ENCODE measurements around the gene GRM8.

GRM8 gene

GRCh38 chr7:126485791-126486190 is 767.0 kb downstream of the GRM8 start:
- Histone ChIP-seq H2AFZ (ENCODE audit: low read depth, low read length) (no peak overlapping the region), H3K9ac (ENCODE audit: low read depth, low read length) (no peak overlapping the region), H3K27me3 (ENCODE audit: insufficient read depth, low read length, poor library complexity) (no peaks in the 10 kb centered on the region), H3K9me3 (ENCODE audit: insufficient read depth, low read length, severe bottlenecking) (no peaks in the 10 kb centered on the region), H3K79me2 (ENCODE audit: insufficient read depth, low read length) (no peaks in the 10 kb centered on the region), H3K4me3 (ENCODE audit: low read depth in 1 of 2, low read length in 2 of 2) (no peak overlapping the region), H4K20me1 (ENCODE audit: insufficient read depth, low read length) (no peaks in the 10 kb centered on the region), H3K27ac (ENCODE audit: low read length) (no peak overlapping the region), H3K4me1 (ENCODE audit: insufficient read depth, low read length) (no peaks in the 10 kb centered on the region), H3K36me3 (ENCODE audit: insufficient read depth, low read length) (no peaks in the 10 kb centered on the region), H3K4me2 (ENCODE audit: insufficient read depth, low read length) (no peak overlapping the region)
- ATAC-seq (ENCODE audit: insufficient read depth, low read depth): no peak
- no peak for DNase-seq
- TF ChIP-seq, protein P1, sequence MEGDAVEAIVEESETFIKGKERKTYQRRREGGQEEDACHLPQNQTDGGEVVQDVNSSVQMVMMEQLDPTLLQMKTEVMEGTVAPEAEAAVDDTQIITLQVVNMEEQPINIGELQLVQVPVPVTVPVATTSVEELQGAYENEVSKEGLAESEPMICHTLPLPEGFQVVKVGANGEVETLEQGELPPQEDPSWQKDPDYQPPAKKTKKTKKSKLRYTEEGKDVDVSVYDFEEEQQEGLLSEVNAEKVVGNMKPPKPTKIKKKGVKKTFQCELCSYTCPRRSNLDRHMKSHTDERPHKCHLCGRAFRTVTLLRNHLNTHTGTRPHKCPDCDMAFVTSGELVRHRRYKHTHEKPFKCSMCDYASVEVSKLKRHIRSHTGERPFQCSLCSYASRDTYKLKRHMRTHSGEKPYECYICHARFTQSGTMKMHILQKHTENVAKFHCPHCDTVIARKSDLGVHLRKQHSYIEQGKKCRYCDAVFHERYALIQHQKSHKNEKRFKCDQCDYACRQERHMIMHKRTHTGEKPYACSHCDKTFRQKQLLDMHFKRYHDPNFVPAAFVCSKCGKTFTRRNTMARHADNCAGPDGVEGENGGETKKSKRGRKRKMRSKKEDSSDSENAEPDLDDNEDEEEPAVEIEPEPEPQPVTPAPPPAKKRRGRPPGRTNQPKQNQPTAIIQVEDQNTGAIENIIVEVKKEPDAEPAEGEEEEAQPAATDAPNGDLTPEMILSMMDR (IDR thresholded peaks at IDR 0.05; ENCODE audit: borderline replicate concordance, extremely low read depth, low read length, poor library complexity, severe bottlenecking): no peak
- TF ChIP-seq EZH2 (IDR thresholded peaks at IDR 0.05; ENCODE audit: borderline replicate concordance, low read depth, low read length, severe bottlenecking): no peak

DNA sequence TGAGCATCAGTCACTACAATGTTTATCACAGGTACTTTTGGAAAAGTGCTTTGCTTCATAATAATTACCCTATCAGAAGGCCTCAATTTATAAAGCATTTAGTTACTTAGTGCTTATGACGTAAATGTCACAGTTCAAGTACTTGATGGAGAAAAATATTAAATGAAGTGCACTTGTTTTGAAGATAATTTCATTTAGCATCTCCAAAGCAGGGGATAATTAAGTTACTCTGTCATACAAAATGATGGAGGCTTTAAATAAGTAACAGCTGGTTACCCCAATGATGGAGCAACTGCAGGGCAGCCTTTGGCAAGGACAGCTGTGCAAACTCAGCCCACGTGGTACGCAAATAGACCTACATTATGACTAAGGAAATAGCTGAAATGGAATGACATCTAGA is 768.8 kb downstream of the GRM8 start:
- no peak overlapping the region for H3K9ac ChIP-seq (ENCODE audit: low read depth, low read length)
- H4K20me1 ChIP-seq (ENCODE audit: insufficient read depth, low read length): no peaks in the 10 kb centered on the region
- no peaks in the 10 kb centered on the region for H3K9me3 ChIP-seq (ENCODE audit: insufficient read depth, low read length, severe bottlenecking)
- ATAC-seq (ENCODE audit: insufficient read depth, low read depth) (no peak), DNase-seq (no peak)
- no peak overlapping the region for H3K4me3 ChIP-seq (ENCODE audit: low read depth in 1 of 2, low read length in 2 of 2)
- no peaks in the 10 kb centered on the region for H3K27me3 ChIP-seq (ENCODE audit: insufficient read depth, low read length, poor library complexity)
- H3K79me2 ChIP-seq (ENCODE audit: insufficient read depth, low read length): no peaks in the 10 kb centered on the region
- no peak overlapping the region for H3K4me2 ChIP-seq (ENCODE audit: insufficient read depth, low read length)
- no peaks in the 10 kb centered on the region for H3K36me3 ChIP-seq (ENCODE audit: insufficient read depth, low read length)
- TF ChIP-seq EZH2 (IDR thresholded peaks at IDR 0.05; ENCODE audit: borderline replicate concordance, low read depth, low read length, severe bottlenecking): no peak
- TF ChIP-seq, protein P1 (IDR thresholded peaks at IDR 0.05; ENCODE audit: borderline replicate concordance, extremely low read depth, low read length, poor library complexity, severe bottlenecking): no peak
- no peak overlapping the region for H2AFZ ChIP-seq (ENCODE audit: low read depth, low read length)
- no peak overlapping the region for H3K27ac ChIP-seq (ENCODE audit: low read length)
- H3K4me1 ChIP-seq (ENCODE audit: insufficient read depth, low read length): no peaks in the 10 kb centered on the region

GRCh38 chr7:126472825-126473224 is 779.9 kb downstream of the GRM8 start:
- no peak overlapping the region for H2AFZ ChIP-seq (ENCODE audit: low read depth, low read length)
- no peak for TF ChIP-seq EZH2 (IDR thresholded peaks at IDR 0.05; ENCODE audit: borderline replicate concordance, low read depth, low read length, severe bottlenecking)
- TF ChIP-seq, protein P1 (IDR thresholded peaks at IDR 0.05; ENCODE audit: borderline replicate concordance, extremely low read depth, low read length, poor library complexity, severe bottlenecking): no peak

GRCh38 chr7:126462405-126462804 is 790.3 kb downstream of the GRM8 start:
- no peak overlapping the region for H3K9ac ChIP-seq (ENCODE audit: low read depth, low read length)
- H4K20me1 ChIP-seq (ENCODE audit: insufficient read depth, low read length): no peaks in the 10 kb centered on the region
- H3K36me3 ChIP-seq (ENCODE audit: insufficient read depth, low read length): no peaks in the 10 kb centered on the region
- no peaks in the 10 kb centered on the region for H3K4me1 ChIP-seq (ENCODE audit: insufficient read depth, low read length)
- no peaks in the 10 kb centered on the region for H3K9me3 ChIP-seq (ENCODE audit: insufficient read depth, low read length, severe bottlenecking)
- no peak overlapping the region for H2AFZ ChIP-seq (ENCODE audit: low read depth, low read length)
- no peak for DNase-seq
- no peak overlapping the region for H3K4me2 ChIP-seq (ENCODE audit: insufficient read depth, low read length)
- no peak for ATAC-seq (ENCODE audit: insufficient read depth, low read depth)
- no peaks in the 10 kb centered on the region for H3K79me2 ChIP-seq (ENCODE audit: insufficient read depth, low read length)
- H3K4me3 ChIP-seq (ENCODE audit: low read depth in 1 of 2, low read length in 2 of 2): no peak overlapping the region
- H3K27ac ChIP-seq (ENCODE audit: low read length): no peak overlapping the region
- TF ChIP-seq EZH2 (IDR thresholded peaks at IDR 0.05; ENCODE audit: borderline replicate concordance, low read depth, low read length, severe bottlenecking): no peak
- TF ChIP-seq, protein P1 (IDR thresholded peaks at IDR 0.05; ENCODE audit: borderline replicate concordance, extremely low read depth, low read length, poor library complexity, severe bottlenecking): no peak
- no peaks in the 10 kb centered on the region for H3K27me3 ChIP-seq (ENCODE audit: insufficient read depth, low read length, poor library complexity)

More at GRCh38 chr7:126472825-126473224, 779.9 kb downstream of the GRM8 start:
- no peak overlapping the region for H3K9ac ChIP-seq (ENCODE audit: low read depth, low read length)
- no peaks in the 10 kb centered on the region for H3K79me2 ChIP-seq (ENCODE audit: insufficient read depth, low read length)
- H3K4me2 ChIP-seq (ENCODE audit: insufficient read depth, low read length): no peak overlapping the region
- DNase-seq: no peak
- peaks cover 14% of the 10 kb centered on the region for H3K9me3 ChIP-seq (ENCODE audit: insufficient read depth, low read length, severe bottlenecking)
- H4K20me1 ChIP-seq (ENCODE audit: insufficient read depth, low read length): no peaks in the 10 kb centered on the region
- H3K36me3 ChIP-seq (ENCODE audit: insufficient read depth, low read length): no peaks in the 10 kb centered on the region
- H3K4me3 ChIP-seq (ENCODE audit: low read depth in 1 of 2, low read length in 2 of 2): no peak overlapping the region
- no peak overlapping the region for H3K27ac ChIP-seq (ENCODE audit: low read length)
- ATAC-seq (ENCODE audit: insufficient read depth, low read depth): no peak
- H3K27me3 ChIP-seq (ENCODE audit: insufficient read depth, low read length, poor library complexity): no peaks in the 10 kb centered on the region
- H3K4me1 ChIP-seq (ENCODE audit: insufficient read depth, low read length): no peaks in the 10 kb centered on the region

All from DND-41 (cell line).